22Rv1 (cell line): ENCODE measurements around the gene GCLM.

ENCODE experiments used
- ZFX ChIP-seq: fragments of 450-650 bp; IDR thresholded peaks from 2 replicates; pipeline ENCODE4 v1.6.1; 2017; ENCODE audit warnings: antibody characterized with exemption, borderline replicate concordance
- TF ChIP-seq, protein P1 (sequence below): fragments of 450-650 bp; IDR thresholded peaks from 2 replicates; pipeline ENCODE4 v1.5.1; 2017; ENCODE audit warnings: mild to moderate bottlenecking

DNA sequence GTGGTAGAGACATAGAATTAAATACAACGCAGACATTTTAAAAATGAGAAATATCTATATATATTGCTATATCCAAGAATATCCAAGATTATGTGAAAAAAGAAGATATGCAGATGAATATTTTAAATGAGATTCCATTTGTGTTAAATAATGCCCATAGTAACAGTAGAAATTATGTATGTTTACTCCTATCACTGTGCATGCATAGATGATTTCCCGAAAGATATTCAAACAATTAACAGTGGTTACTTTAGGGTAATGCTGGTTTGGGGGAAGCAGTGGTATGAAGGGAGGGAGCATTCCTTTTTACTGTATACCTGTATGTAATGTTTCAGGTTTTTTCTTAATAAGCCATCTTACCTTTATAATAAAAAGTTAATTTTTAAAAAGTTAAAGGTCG is 55.3 kb downstream of the GCLM start:
- TF ChIP-seq, protein P1, sequence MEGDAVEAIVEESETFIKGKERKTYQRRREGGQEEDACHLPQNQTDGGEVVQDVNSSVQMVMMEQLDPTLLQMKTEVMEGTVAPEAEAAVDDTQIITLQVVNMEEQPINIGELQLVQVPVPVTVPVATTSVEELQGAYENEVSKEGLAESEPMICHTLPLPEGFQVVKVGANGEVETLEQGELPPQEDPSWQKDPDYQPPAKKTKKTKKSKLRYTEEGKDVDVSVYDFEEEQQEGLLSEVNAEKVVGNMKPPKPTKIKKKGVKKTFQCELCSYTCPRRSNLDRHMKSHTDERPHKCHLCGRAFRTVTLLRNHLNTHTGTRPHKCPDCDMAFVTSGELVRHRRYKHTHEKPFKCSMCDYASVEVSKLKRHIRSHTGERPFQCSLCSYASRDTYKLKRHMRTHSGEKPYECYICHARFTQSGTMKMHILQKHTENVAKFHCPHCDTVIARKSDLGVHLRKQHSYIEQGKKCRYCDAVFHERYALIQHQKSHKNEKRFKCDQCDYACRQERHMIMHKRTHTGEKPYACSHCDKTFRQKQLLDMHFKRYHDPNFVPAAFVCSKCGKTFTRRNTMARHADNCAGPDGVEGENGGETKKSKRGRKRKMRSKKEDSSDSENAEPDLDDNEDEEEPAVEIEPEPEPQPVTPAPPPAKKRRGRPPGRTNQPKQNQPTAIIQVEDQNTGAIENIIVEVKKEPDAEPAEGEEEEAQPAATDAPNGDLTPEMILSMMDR = no peak
- no peak for TF ChIP-seq ZFX
